IPS-NIHi7 (cell line): ENCODE results near the gene LCN10.
"Not testable (repeated sequence)": the region's sequence is repeated elsewhere in the genome, so short reads cannot be mapped to it uniquely, and the experiment has no call there.

Experiments used
- DNase-seq: peaks from one replicate; pipeline ENCODE4 v3.0.0; 2012; ENCODE audit warnings: mixed read lengths; ENCODE audit errors: extremely low spot score

Gene LCN10

GRCh38 chr9:136720251-136720897, 22.4 kb downstream of the LCN10 start:
- no peak for DNase-seq

DNA sequence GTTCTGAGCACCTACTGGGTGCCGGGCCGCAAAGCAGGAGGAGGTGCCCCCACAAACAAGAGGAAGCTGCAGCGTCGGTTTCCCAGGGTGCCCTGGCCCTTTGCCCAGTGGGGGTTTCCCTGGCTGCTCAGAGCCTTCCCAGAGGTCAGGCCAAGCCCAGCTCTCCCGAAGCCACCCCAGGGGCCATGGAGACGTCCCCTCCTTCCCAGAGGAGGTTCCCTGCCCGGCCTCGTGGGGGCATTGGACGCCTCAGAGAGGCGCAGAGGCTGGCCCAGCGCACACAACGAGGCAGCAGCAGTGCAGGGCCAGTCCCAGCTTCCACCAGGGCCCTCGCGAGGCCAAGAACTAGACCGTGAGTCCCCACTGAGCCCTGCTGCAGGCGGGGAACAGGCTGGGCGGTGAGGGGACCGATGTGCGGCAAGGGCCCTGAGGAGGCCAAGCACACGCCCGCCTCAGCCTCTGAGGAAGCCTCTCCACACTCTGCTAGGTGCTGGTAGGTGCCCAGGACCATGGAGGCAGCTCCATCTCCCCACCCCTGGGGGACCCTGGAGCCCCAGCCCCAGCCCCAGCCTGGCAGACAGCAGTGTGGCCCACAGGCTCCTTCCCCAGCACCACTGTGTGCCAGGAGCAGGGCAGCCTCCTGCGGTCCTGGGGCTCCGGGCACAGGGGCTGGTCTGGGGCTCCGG, 23.4 kb downstream of the LCN10 start:
- no peak for DNase-seq

GRCh38 chr9:136718345-136719194, 24.2 kb downstream of the LCN10 start:
- no peak for DNase-seq

DNA sequence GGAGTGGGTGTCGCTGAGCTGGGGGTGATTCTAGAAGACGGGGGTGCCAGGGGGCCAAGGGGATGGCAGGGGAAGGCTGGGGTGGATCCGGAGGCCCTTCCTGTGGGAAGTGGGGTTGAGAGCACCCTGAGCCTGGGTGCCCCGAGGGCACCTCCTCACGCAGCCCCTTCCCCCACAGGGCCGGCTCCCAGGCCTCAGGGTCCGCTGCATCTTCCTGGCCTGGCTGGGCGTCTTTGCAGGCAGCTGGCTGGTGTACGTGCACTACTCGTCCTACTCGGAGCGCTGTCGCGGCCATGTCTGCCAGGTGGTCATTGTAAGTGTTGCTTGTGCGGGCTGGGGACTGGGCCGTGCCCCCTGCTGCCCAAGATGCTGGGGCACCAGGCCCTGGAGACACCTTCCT, 25.3 kb downstream of the LCN10 start:
- no peak for DNase-seq

- DNase-seq = no peak
These were observed 27.9 kb downstream of the LCN10 start for GRCh38 chr9:136714893-136715274.

GRCh38 chr9:136714096-136714892, 28.4 kb downstream of the LCN10 start:
- DNase-seq = no peak

GRCh38 chr9:136713550-136713949, 29.2 kb downstream of the LCN10 start:
- DNase-seq = no peak

DNA sequence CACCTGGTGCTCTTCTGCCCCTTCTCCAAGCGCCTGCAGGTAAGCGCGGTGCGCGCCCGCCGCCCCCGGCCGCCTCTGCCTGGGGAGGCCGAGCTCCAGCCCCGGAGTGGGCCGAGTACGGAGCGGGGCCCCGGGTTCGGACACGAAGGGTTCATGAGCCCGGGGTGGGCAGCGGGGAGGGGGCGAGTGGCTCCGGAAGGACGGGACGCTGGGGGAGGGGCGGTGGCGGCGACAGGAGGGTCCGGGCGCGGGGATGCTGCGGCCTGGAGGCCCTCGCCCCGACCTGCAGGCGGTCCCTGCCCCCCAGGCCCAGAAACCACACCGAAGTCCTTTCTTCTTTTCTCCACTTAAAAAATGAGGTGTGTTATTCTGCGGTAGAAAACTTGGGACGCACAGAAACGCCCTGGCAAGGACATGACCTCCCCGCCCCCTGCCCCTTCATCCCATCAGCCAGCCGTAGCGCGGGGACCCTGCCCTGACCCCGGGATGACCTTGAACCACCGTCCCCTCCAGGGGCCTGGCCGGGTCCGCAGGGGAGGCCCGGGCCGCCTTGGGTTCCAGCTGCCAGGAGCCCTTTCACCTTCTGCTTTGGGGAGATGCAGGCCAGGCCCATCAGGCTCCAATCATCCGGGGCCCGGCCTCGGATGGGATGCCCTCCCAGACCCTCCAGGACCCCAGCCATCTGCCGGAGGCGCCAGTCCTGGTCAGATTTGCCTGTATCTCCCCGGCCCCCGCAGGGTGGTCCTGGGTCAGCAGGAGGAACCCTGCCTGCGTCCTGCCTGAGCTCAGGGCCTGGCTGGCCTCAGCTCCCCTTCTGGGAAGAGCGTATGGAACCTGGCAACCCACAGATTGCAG, 29.8 kb downstream of the LCN10 start:
- DNase-seq = no peak

- DNase-seq = peak; percentile 99
These were observed 30.7 kb downstream of the LCN10 start, which contains the start of gene DIPK1B for GRCh38 chr9:136711751-136712689. TSS of gene DIPK1B (plus strand) at chr9:136712572. CDS start at chr9:136712666, 94 bp downstream.

GRCh38 chr9:136711219-136711648, 31.5 kb downstream of the LCN10 start:
- not testable (repeated sequence) for DNase-seq

DNA sequence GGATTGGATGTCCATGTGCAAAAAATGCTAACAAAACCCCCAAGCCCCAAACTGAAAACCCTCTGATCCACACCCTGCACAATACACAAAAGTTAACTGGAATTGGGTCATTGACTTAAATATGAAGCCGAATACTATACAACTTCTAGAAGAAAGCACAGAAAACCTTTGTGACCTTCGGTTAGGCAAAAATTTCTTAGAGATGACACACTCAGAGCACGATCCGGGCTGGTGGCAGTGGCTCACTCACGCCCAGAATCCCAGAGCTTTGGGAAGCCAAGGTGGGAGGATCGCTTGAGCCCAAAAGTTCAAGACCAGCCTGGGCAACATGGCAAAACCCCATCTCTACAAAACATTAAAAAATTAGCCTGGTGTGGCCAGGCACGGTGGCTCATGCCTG, 32.2 kb downstream of the LCN10 start:
- DNase-seq = no peak

DNA sequence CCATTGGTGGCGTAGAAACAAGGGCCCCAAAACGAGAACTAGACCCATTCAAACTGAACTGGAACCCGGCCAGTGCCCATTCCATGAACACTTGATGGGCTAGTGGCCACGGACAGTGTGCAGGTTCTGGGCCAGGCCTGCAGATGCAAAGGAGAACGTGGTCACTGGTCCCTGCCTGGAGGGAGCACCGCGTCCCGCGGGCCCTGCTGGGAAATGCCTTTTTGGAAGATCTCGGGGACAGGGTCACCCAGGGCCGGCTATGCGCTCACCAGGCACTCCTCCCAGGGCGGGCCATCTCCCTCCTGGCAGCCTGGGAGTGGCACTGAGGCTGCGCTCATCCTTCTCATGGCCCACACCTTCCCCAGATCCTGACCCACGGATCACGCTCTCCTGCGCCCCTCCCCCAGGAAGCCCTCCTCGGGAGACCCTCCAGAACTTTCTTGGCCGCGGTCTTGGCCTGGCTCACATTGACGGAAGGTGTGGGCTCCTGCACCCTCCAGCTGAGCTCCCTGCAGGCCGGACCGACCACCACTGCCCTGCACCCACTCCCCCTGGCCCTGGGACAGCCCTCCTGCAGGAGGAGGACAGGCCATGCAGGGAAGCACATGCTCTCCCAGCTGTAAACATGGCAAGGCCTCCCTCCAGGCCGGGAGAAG, 33.2 kb downstream of the LCN10 start:
- no peak for DNase-seq

- DNase-seq = no peak
These were observed 34.8 kb downstream of the LCN10 start for GRCh38 chr9:136707849-136708517.

DNA sequence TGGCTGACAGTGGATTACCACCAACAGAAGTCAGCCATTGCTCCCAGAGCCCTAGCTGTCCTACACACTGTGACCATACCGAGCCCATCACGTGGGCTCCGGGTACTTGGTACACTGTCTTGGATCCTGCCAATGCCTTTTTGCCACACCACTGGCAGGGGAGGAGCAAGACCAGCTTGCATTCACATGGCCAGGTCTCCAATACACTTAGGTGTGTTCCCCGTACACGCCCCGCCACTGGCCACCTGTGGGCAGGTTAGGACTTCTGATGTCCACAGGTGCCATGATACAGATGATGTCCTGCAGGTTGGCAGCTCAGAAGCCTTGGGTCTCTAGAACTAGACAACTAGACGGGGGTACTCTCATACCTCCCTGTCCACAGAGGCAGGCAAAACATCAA, 35.7 kb downstream of the LCN10 start:
- no peak for DNase-seq

GRCh38 chr9:136705564-136705963, 37.2 kb downstream of the LCN10 start:
- no peak for DNase-seq

- not testable (repeated sequence) for DNase-seq
These were observed 38.0 kb downstream of the LCN10 start for GRCh38 chr9:136704741-136705140.

DNA sequence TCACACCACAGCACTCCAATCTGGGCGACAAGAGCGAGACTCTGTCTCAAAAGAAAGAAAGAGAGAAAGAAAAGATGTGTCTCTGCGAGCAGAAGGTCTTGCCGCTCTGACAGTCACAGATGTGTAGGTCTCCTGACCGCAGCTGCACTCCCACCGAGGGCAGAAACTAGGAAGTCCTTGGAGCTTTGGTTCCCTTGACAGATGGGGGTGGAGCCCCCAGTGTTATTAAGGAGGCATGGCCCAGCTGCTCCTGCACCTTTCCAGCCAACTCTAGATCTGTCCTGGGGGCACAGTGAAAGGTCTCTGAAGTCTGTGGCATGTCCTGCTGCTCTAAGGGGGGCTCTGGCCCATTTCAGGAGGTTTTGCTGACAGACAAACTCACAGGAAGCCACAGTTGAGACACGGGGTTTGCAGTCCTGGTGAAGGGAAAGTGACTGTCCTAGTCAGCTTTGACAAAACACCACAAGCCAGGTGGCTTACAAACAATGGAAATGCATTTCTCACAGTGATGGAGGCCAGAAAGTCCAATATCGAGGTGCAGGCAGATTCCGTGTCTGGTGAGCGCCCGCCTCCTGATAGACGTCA, 39.4 kb downstream of the LCN10 start:
- DNase-seq = no peak

GRCh38 chr9:136701668-136702053, 41.1 kb downstream of the LCN10 start:
- no peak for DNase-seq
